T-helper 1 cell treated with Interleukin-12 subunit alpha and Interleukin-12 subunit beta and Interleukin-4 antibody, amounts not matched to agents 30 μg/mL and 1 μg/mL, for 36 hours (primary cell): ENCODE data around the gene REEP2.
"Not testable (repeated sequence)": the region's sequence is repeated elsewhere in the genome, so short reads cannot be mapped to it uniquely, and the experiment has no call there.

Source experiments
- H3K27ac Mint-ChIP-seq: one replicate; pipeline ENCODE4 v1.8.0; 2021; ENCODE audit warnings: mild to moderate bottlenecking, mixed read lengths
- H3K27me3 Mint-ChIP-seq: one replicate; pipeline ENCODE4 v1.8.0; 2021; ENCODE audit warnings: low read depth, mixed read lengths
- H3K36me3 Mint-ChIP-seq: one replicate; pipeline ENCODE4 v1.8.0; 2021; ENCODE audit warnings: low read depth, mixed read lengths
- H3K4me1 Mint-ChIP-seq: one replicate; pipeline ENCODE4 v1.8.0; 2021; ENCODE audit warnings: low read depth, mixed read lengths
- H3K4me3 Mint-ChIP-seq: one replicate; pipeline ENCODE4 v1.8.0; 2021; ENCODE audit warnings: mild to moderate bottlenecking, moderate library complexity, mixed read lengths
- H3K9me3 Mint-ChIP-seq: one replicate; pipeline ENCODE4 v1.8.0; 2021; ENCODE audit warnings: mixed read lengths

The REEP2 gene

DNA sequence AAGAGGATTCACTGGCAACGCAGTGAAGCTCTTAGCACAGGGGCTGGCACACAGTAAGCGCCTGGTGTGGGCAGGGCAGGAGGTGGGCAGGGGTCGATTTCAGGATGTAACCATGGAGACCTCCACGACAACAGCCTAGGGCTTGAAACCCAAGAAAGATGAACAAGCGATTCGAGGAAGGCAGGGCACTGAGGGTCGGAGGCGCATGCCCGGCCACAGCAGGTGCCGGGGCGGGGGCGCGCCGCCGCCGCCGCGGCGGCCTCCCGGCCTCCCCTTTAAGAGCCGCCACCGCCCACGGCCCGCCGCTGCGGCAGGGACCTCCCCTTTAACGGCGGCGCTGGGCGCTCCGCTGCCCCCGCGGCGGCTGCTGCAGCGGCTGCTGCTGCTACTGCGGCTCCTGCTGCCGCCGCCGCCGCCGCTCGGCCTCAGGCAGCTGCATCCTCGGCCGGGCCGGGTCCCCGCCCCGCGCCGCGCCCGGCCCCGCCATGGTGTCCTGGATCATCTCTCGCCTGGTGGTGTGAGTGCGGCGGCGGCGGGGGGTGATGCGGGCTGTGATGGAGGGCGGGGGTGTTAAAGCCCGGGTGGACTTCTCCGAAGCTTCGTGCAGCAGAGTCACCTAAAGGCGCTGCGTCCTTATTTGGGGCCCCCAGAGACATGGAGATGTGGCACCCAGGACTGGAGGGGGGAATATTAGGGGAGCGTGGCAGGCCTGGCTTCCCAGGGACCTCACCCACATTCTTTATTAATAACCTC is at the start of gene REEP2:
Gene REEP2 (plus strand): TSS at position 334 of the 753 bp plus-strand sequence. CDS start 152 bp downstream, at position 486.
- Mint-ChIP-seq H3K9me3 (no peaks in the 10 kb centered on the region), H3K4me1 (peaks cover 10% of the 10 kb centered on the region), H3K4me3 (peak within 1 kb of the TSS; percentile 80), H3K27ac (peak within 1 kb of the TSS; percentile 1), H3K27me3 (peaks cover 10% of the 10 kb centered on the region), H3K36me3 (peaks cover 21% of the 10 kb centered on the region)

GRCh38 chr5:138389332-138389731 is 49.5 kb upstream of the REEP2 start:
- peaks cover 36% of the 10 kb centered on the region for H3K36me3 Mint-ChIP-seq
- H3K27ac Mint-ChIP-seq = no peak overlapping the region
- no peaks in the 10 kb centered on the region for H3K27me3 Mint-ChIP-seq
- no peaks in the 10 kb centered on the region for H3K9me3 Mint-ChIP-seq
- no peak overlapping the region for H3K4me3 Mint-ChIP-seq
- no peaks in the 10 kb centered on the region for H3K4me1 Mint-ChIP-seq

- not testable (repeated sequence) for H3K27ac Mint-ChIP-seq, H3K4me3 Mint-ChIP-seq, H3K9me3 Mint-ChIP-seq, H3K27me3 Mint-ChIP-seq, H3K4me1 Mint-ChIP-seq
- H3K36me3 Mint-ChIP-seq = peaks cover 42% of the 10 kb centered on the region
These were observed 48.9 kb upstream of the REEP2 start for GRCh38 chr5:138389911-138390310.

- Mint-ChIP-seq H3K4me1 (no peaks in the 10 kb centered on the region), H3K27me3 (no peaks in the 10 kb centered on the region), H3K36me3 (peaks cover 35% of the 10 kb centered on the region), H3K27ac (no peak overlapping the region), H3K9me3 (no peaks in the 10 kb centered on the region), H3K4me3 (no peak overlapping the region)
These were observed 46.9 kb upstream of the REEP2 start for GRCh38 chr5:138391859-138392386.

GRCh38 chr5:138402640-138403039 is 36.2 kb upstream of the REEP2 start:
- H3K9me3 Mint-ChIP-seq = no peaks in the 10 kb centered on the region
- H3K27me3 Mint-ChIP-seq = no peaks in the 10 kb centered on the region
- no peak overlapping the region for H3K4me3 Mint-ChIP-seq
- H3K4me1 Mint-ChIP-seq = peaks cover 15% of the 10 kb centered on the region
- peak overlapping the region; percentile 28 for H3K27ac Mint-ChIP-seq
- H3K36me3 Mint-ChIP-seq = peaks cover 47% of the 10 kb centered on the region

DNA sequence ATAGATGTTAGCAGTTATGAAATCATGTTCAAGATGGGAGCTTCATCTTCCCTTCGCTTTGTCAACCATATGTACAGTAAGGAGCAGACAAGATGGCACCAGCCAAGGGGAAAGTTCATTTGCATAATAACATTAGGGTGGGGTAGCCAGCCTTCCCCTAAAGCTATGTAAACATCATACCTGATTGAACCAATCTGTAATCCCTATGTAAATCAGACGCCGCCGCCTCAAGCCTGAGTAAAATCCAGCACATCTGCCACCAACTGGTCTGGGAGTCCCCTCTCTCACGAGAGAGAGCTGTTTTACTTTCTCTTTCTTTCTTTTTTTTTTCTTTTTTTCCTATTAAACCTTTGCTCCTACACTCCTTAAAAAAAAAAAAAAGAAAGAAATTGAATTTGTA is 30.8 kb upstream of the REEP2 start:
- Mint-ChIP-seq H3K27me3 (no peaks in the 10 kb centered on the region), H3K36me3 (peaks cover 26% of the 10 kb centered on the region), H3K4me3 (no peak overlapping the region), H3K9me3 (no peaks in the 10 kb centered on the region), H3K27ac (peak overlapping the region; percentile 20), H3K4me1 (peaks cover 6% of the 10 kb centered on the region)

- H3K27ac Mint-ChIP-seq, H3K27me3 Mint-ChIP-seq, H3K4me3 Mint-ChIP-seq, H3K9me3 Mint-ChIP-seq, H3K4me1 Mint-ChIP-seq: not testable (repeated sequence)
- peaks cover 22% of the 10 kb centered on the region for H3K36me3 Mint-ChIP-seq
These were observed 27.7 kb upstream of the REEP2 start for GRCh38 chr5:138410996-138411640.

GRCh38 chr5:138418444-138418843 is 20.4 kb upstream of the REEP2 start:
- H3K4me1 Mint-ChIP-seq = peaks cover 6% of the 10 kb centered on the region

GRCh38 chr5:138425079-138425478 is 13.8 kb upstream of the REEP2 start:
- Mint-ChIP-seq H3K4me3 (no peak overlapping the region), H3K4me1 (no peaks in the 10 kb centered on the region), H3K27ac (no peak overlapping the region), H3K9me3 (no peaks in the 10 kb centered on the region), H3K36me3 (peaks cover 53% of the 10 kb centered on the region), H3K27me3 (no peaks in the 10 kb centered on the region)

More at GRCh38 chr5:138418444-138418843, 20.4 kb upstream of the REEP2 start:
- Mint-ChIP-seq H3K36me3 (peaks cover 39% of the 10 kb centered on the region), H3K4me3 (no peak overlapping the region), H3K9me3 (no peaks in the 10 kb centered on the region), H3K27me3 (no peaks in the 10 kb centered on the region), H3K27ac (no peak overlapping the region)

GRCh38 chr5:138435943-138436342 is 2.9 kb upstream of the REEP2 start:
- H3K27me3 Mint-ChIP-seq = peaks cover 10% of the 10 kb centered on the region
- H3K9me3 Mint-ChIP-seq = no peaks in the 10 kb centered on the region
- H3K4me3 Mint-ChIP-seq = no peak overlapping the region
- H3K27ac Mint-ChIP-seq = no peak overlapping the region
- peaks cover 10% of the 10 kb centered on the region for H3K4me1 Mint-ChIP-seq
- peaks cover 35% of the 10 kb centered on the region for H3K36me3 Mint-ChIP-seq

DNA sequence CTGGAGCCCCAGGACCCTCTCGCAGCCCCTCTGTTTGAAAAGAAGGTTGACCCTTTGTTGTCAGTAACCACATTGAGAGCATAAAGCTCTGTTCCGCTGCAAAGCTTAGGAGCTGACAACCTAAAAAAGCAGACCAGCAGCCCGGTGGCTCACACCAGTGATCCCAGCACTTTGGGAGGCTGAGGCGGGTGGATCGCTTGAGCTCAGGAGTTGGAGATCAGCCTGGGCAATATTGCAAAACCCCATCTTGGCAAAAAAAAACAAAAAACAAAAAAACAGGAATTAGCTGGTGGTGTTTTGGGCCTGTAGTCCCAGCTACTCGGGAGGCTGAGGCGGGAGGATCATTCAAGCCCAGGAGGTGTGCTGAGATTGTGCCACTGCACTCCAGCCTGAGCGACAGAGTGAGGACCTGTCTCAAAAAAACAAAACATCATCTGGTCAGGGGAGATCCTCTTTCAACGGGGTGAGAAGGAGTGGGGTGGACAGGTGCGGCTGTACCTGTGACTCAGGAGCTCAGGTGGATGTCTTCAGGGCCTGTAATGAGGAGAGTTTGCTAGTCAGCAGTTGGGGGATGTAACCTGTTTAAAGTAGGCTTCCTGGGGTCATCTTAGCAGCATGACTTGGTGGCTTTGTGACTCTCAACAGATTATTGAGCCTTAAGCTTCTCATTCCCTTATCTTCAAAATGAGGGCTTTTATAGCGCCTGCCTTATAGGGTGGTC is 694 bp upstream of the REEP2 start:
- H3K27ac Mint-ChIP-seq = peak overlapping the region; percentile 1
- H3K27me3 Mint-ChIP-seq = peaks cover 10% of the 10 kb centered on the region
- peaks cover 24% of the 10 kb centered on the region for H3K36me3 Mint-ChIP-seq
- H3K4me1 Mint-ChIP-seq = peaks cover 10% of the 10 kb centered on the region
- H3K4me3 Mint-ChIP-seq = peak overlapping the region; percentile 80
- H3K9me3 Mint-ChIP-seq = no peaks in the 10 kb centered on the region

GRCh38 chr5:138439477-138440158 is 761 bp downstream of the REEP2 start:
- Mint-ChIP-seq H3K9me3 (no peaks in the 10 kb centered on the region), H3K4me3 (peak overlapping the region; percentile 73), H3K36me3 (peaks cover 19% of the 10 kb centered on the region), H3K27ac (no peak overlapping the region), H3K4me1 (peaks cover 10% of the 10 kb centered on the region), H3K27me3 (peaks cover 10% of the 10 kb centered on the region)

- Mint-ChIP-seq H3K27me3 (peaks cover 10% of the 10 kb centered on the region), H3K27ac (no peak overlapping the region), H3K36me3 (peaks cover 12% of the 10 kb centered on the region), H3K9me3 (no peaks in the 10 kb centered on the region), H3K4me1 (peaks cover 10% of the 10 kb centered on the region), H3K4me3 (peak overlapping the region; percentile 57)
These were observed 1.6 kb downstream of the REEP2 start for GRCh38 chr5:138440159-138441073.
